Tibial nerve (tissue), 4 donors: ENCODE measurements around the gene DIP2C. TPM values are rescaled to one million over a fixed set of nuclear protein-coding genes. Genes with fewer than 3 reads are reported as not detected.

Source experiments
- DNase-seq, 2 donors: peaks; one replicate each; pipeline ENCODE4 v3.0.0-alpha.2; 2019; ENCODE audit warnings: low spot score in 2 of 2
- H3K27ac ChIP-seq, 4 donors: fragments of 200-600 bp; sonication (generic) in 3 of 4; one replicate each; pipeline ENCODE4 v1.5.1; 2017 to 2019; ENCODE audit warnings: mild to moderate bottlenecking in 1 of 4
- H3K27me3 ChIP-seq, 2 donors: fragments of 200-600 bp; sonication (generic) in 1 of 2; one replicate each; pipeline versions ENCODE4 v1.5.1 to v1.6.0; 2017 to 2019
- H3K36me3 ChIP-seq, 3 donors: fragments of 200-600 bp; sonication (generic); one replicate each; pipeline ENCODE4 v1.5.1; 2018 to 2019
- H3K4me1 ChIP-seq, 4 donors: fragments of 200-600 bp; sonication (generic) in 3 of 4; one replicate each; pipeline ENCODE4 v1.5.1; 2017 to 2019
- H3K4me3 ChIP-seq, 4 donors: fragments of 200-600 bp; sonication (generic) in 3 of 4; one replicate each; pipeline ENCODE4 v1.5.1; 2017 to 2019; ENCODE audit warnings: mild to moderate bottlenecking in 1 of 4, moderate library complexity in 1 of 4
- H3K9me3 ChIP-seq, 4 donors: fragments of 200-600 bp; sonication (generic) in 3 of 4; one replicate each; pipeline ENCODE4 v1.5.1; 2017 to 2019
- EP300 ChIP-seq, 2 donors: sonication (generic); formaldehyde crosslinking; IDR thresholded peaks; one replicate each; pipeline ENCODE4 v1.6.1; 2017; ENCODE audit warnings: antibody characterized with exemption in 2 of 2, mild to moderate bottlenecking in 1 of 2
- POLR2A ChIP-seq, 2 donors: fragments of 450-650 bp; IDR thresholded peaks; one replicate each; pipeline ENCODE4 v1.6.1; 2017; ENCODE audit warnings: antibody characterized with exemption in 2 of 2, mild to moderate bottlenecking in 2 of 2, moderate library complexity in 2 of 2
- WGBS, 2 donors: methylation state at CpG; one replicate each; pipeline ENCODE4 v1.1.5; 2018; 5-methylcytosine and 5-hydroxymethylcytosine counted together
- total RNA-seq, 4 donors: library from RNA; depleted of rRNA; stranded (reverse); fragments of >200 nt; gene quantifications; one replicate each; pipeline ENCODE4 v1.1.0, GENCODE V29; 2016
- TF ChIP-seq, protein P1 (sequence below), 5 experiments: fragments of 200-600 bp in 3 of 5; fragments of 450-650 bp in 2 of 5; sonication (generic) in 3 of 5; IDR thresholded peaks; one replicate each; pipeline ENCODE4 v1.5.1; 2016 to 2019; ENCODE audit warnings: antibody characterized with exemption in 5 of 5, mild to moderate bottlenecking in 3 of 5, moderate library complexity in 2 of 5

Gene DIP2C
- total RNA-seq, 4 donors from 2014 or later: 31.4 to 46.5 (median 36.0) TPM

DNA sequence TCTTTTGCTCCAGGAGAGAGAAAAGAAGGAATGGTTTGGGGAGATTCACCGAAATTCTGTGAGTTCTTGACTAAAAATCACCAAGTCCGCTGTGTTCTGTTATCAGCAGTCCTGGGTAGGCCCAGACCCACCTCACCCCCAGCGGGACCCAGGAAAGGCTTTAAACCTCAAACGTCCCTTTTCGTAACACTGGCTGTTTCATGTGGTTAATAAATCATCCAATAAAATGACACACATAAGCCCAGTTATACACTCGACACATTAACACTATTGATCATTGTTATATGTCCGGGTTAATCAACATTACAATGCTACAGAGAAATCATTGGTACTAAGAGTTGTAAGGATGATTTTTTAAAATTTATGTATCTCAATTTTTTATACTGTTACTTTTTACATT is 25.2 kb downstream of the DIP2C start:
- peaks cover 0 to 73% (median 36%) of the 10 kb centered on the region in 4 donors for H3K4me1 ChIP-seq
- WGBS, 2 donors: 60 to 63% methylated on average over 7 of the region's 7 CpGs

GRCh38 chr10:663831-664251 is 25.6 kb downstream of the DIP2C start:
- 32 to 34% methylated on average over 11 to 13 of the region's 13 CpGs for WGBS, 2 donors
- Histone ChIP-seq H3K4me3 (no peak overlapping the region), H3K4me1 (peaks cover 0 to 73% (median 38%) of the 10 kb centered on the region in 4 donors)

More for the DNA sequence above, 25.2 kb downstream of the DIP2C start:
- no peaks in the 10 kb centered on the region for H3K27me3 ChIP-seq
- DNase-seq: no peak
- TF ChIP-seq, protein P1, sequence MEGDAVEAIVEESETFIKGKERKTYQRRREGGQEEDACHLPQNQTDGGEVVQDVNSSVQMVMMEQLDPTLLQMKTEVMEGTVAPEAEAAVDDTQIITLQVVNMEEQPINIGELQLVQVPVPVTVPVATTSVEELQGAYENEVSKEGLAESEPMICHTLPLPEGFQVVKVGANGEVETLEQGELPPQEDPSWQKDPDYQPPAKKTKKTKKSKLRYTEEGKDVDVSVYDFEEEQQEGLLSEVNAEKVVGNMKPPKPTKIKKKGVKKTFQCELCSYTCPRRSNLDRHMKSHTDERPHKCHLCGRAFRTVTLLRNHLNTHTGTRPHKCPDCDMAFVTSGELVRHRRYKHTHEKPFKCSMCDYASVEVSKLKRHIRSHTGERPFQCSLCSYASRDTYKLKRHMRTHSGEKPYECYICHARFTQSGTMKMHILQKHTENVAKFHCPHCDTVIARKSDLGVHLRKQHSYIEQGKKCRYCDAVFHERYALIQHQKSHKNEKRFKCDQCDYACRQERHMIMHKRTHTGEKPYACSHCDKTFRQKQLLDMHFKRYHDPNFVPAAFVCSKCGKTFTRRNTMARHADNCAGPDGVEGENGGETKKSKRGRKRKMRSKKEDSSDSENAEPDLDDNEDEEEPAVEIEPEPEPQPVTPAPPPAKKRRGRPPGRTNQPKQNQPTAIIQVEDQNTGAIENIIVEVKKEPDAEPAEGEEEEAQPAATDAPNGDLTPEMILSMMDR (IDR thresholded peaks at IDR 0.05): no peak
- TF ChIP-seq POLR2A (IDR thresholded peaks at IDR 0.05) (no peak), EP300 (IDR thresholded peaks at IDR 0.05) (no peak)
- peak overlapping the region; percentile 37 to 86 (median 75) for H3K27ac ChIP-seq
- no peak overlapping the region for H3K4me3 ChIP-seq
- no peaks in the 10 kb centered on the region for H3K36me3 ChIP-seq
- H3K9me3 ChIP-seq: no peaks in the 10 kb centered on the region

DNA sequence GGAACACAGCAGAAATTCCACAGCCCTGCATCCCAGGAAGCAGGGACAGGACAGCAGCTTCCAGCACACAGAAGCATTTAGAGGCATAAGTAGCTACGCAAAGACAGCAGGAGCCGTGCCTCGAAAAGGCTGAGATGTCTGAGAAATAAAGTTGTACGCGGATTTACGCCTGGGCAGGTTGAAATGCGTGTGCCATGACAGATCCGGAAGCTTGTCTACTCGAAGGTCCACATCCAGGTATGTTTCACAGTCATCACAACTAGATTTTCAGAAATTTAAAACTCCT is 26.1 kb downstream of the DIP2C start:
- Histone ChIP-seq H3K27me3 (no peaks in the 10 kb centered on the region), H3K4me1 (peaks cover 0 to 73% (median 36%) of the 10 kb centered on the region in 4 donors), H3K27ac (peak overlapping the region; percentile 37 to 86 (median 75)), H3K4me3 (no peak overlapping the region), H3K9me3 (no peaks in the 10 kb centered on the region), H3K36me3 (no peaks in the 10 kb centered on the region)
- 66 to 89% methylated on average over 9 of the region's 9 CpGs for WGBS, 2 donors
- no peak for DNase-seq
- TF ChIP-seq, protein P1 (IDR thresholded peaks at IDR 0.05): no peak
- TF ChIP-seq EP300 (IDR thresholded peaks at IDR 0.05): no peak
- no peak for TF ChIP-seq POLR2A (IDR thresholded peaks at IDR 0.05)

More at GRCh38 chr10:663831-664251, 25.6 kb downstream of the DIP2C start:
- H3K9me3 ChIP-seq: no peaks in the 10 kb centered on the region
- TF ChIP-seq, protein P1 (IDR thresholded peaks at IDR 0.05): no peak
- TF ChIP-seq EP300 (IDR thresholded peaks at IDR 0.05) (peak; percentile 39 to 72), POLR2A (IDR thresholded peaks at IDR 0.05) (peak in 1 of 2 donors; percentile 10)
- no peaks in the 10 kb centered on the region for H3K36me3 ChIP-seq
- no peaks in the 10 kb centered on the region for H3K27me3 ChIP-seq
- DNase-seq: no peak
- peak overlapping the region; percentile 37 to 86 (median 75) for H3K27ac ChIP-seq

- H3K27me3 ChIP-seq: no peaks in the 10 kb centered on the region
- no peak for DNase-seq
- H3K36me3 ChIP-seq: no peaks in the 10 kb centered on the region
- WGBS, 2 donors: 46 to 54% methylated on average over 11 of the region's 11 CpGs
- TF ChIP-seq EP300 (IDR thresholded peaks at IDR 0.05) (no peak), POLR2A (IDR thresholded peaks at IDR 0.05) (no peak)
- TF ChIP-seq, protein P1 (IDR thresholded peaks at IDR 0.05): no peak
- H3K4me1 ChIP-seq: peaks cover 0 to 71% (median 34%) of the 10 kb centered on the region in 4 donors
- no peaks in the 10 kb centered on the region for H3K9me3 ChIP-seq
- H3K4me3 ChIP-seq: no peak overlapping the region
- H3K27ac ChIP-seq: peak overlapping the region; percentile 37 to 86 (median 75)
Observed at GRCh38 chr10:662686-663465, 26.6 kb downstream of the DIP2C start.

DNA sequence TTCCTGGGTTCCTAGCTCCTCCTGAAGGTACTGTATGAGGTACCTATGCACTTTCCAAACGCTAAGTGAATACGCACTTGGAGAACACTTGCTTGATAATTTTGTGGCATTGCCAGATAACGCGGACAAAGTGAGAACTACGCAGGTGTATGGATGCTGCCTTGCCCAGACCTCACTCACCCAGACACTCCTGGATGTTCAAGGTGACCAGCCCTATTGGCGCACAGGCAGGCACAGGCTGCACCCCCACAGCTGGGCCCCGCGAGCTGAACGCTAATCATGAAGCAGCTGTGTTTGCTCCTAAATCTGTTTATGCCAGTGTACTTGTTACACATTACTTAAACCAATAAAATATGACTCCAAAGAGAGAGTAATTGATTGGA is 27.3 kb downstream of the DIP2C start:
- DNase-seq: no peak
- peak overlapping the region in 2 of 4 donors; percentile 86 for H3K27ac ChIP-seq
- no peaks in the 10 kb centered on the region for H3K36me3 ChIP-seq
- no peaks in the 10 kb centered on the region for H3K27me3 ChIP-seq
- TF ChIP-seq, protein P1 (IDR thresholded peaks at IDR 0.05): no peak
- TF ChIP-seq POLR2A (IDR thresholded peaks at IDR 0.05): no peak
- TF ChIP-seq EP300 (IDR thresholded peaks at IDR 0.05): no peak
- WGBS, 2 donors: 96 to 98% methylated on average over 9 of the region's 9 CpGs
- no peak overlapping the region for H3K4me3 ChIP-seq
- H3K9me3 ChIP-seq: no peaks in the 10 kb centered on the region
- H3K4me1 ChIP-seq: peaks cover 0 to 66% (median 34%) of the 10 kb centered on the region in 4 donors
